ENCODE results near the gene RTRAF. TPM values are rescaled to one million over a fixed set of nuclear protein-coding genes. Genes with fewer than 3 reads are reported as not detected.

Gene RTRAF
- total and polyA plus RNA-seq, 2 of the 8 experiments (the other 6 are each of a cell fraction or from before 2014, with no cell fraction given) = 149 to 359 TPM

- Histone ChIP-seq H3K56ac (replicated peaks; ENCODE audit: insufficient read length, low read depth, low read length) (no peak overlapping the region), H3K4me3 (ENCODE audit: extremely low read depth in 1 of 4, insufficient read depth in 2 of 4, low read depth in 3 of 4, low read length in 4 of 4) (peak overlapping the region in 1 of 4 experiments; percentile 20; a peak in 1 of 8 replicates), H3K23ac (ENCODE audit: insufficient read length) (no peak overlapping the region), H3K79me2 (ENCODE audit: control insufficient read depth in 1 of 2, insufficient read depth in 2 of 2, low read length in 2 of 2) (no peaks in the 10 kb centered on the region), H3K9me3 (ENCODE audit: insufficient read depth in 2 of 2, low read depth in 1 of 2, low read length in 1 of 2) (no peaks in the 10 kb centered on the region), H3K4me2 (ENCODE audit: insufficient read depth in 1 of 2, low read depth in 2 of 2, low read length in 2 of 2) (no peak overlapping the region; a peak in 1 of 4 replicates), H3K4me1 (replicated peaks in 1 of 4; ENCODE audit: control insufficient read depth in 3 of 4, insufficient read depth in 4 of 4, low read length in 3 of 4) (peaks cover 0 to 2% (median 1%) of the 10 kb centered on the region in 4 experiments; a peak in 3 of 7 replicates), H4K8ac (ENCODE audit: extremely low read depth, insufficient read depth, low read length) (no peak overlapping the region), H4K5ac (ENCODE audit: insufficient read length, low read depth, low read length) (no peak overlapping the region), H2BK120ac (replicated peaks; ENCODE audit: low read depth, low read length) (no peak overlapping the region), H2BK12ac (ENCODE audit: low read depth, low read length) (no peak overlapping the region), H3K27me3 (replicated peaks in 1 of 4; ENCODE audit: control insufficient read depth in 3 of 4, extremely low read depth in 1 of 4, insufficient read depth in 3 of 4, low read length in 3 of 4) (no peaks in the 10 kb centered on the region), H2BK15ac (ENCODE audit: low read length) (no peak overlapping the region), H2BK5ac (ENCODE audit: low read depth, low read length) (no peak overlapping the region), H4K91ac (replicated peaks; ENCODE audit: insufficient read length, low read length) (no peak overlapping the region), H3K36me3 (ENCODE audit: control insufficient read depth in 2 of 4, insufficient read depth in 4 of 4, low read length in 3 of 4) (peaks cover 27 to 97% (median 64%) of the 10 kb centered on the region in 4 experiments), H3K9ac (replicated peaks in 1 of 4; ENCODE audit: extremely low read depth in 1 of 4, low read depth in 3 of 4, low read length in 3 of 4) (peak overlapping the region in 1 of 4 experiments; percentile 34; a peak in 1 of 7 replicates), H2BK20ac (ENCODE audit: low read length) (no peak overlapping the region), H2AK5ac (ENCODE audit: low read depth, low read length) (no peak overlapping the region), H3K4ac (replicated peaks; ENCODE audit: insufficient read length, low read depth, low read length) (no peak overlapping the region), H3K14ac (ENCODE audit: insufficient read length) (no peak overlapping the region), H4K20me1 (replicated peaks in 1 of 2; ENCODE audit: control insufficient read depth in 1 of 2, insufficient read depth in 2 of 2, low read length in 2 of 2) (peaks cover 3 to 11% of the 10 kb centered on the region in 2 experiments), H3K23me2 (ENCODE audit: low read depth, low read length) (no peaks in the 10 kb centered on the region), H3K79me1 (ENCODE audit: low read depth, low read length) (peaks cover under 1% of the 10 kb centered on the region), H3K18ac (ENCODE audit: extremely low read depth, low read length) (no peak overlapping the region), H3K27ac (ENCODE audit: low read depth, low read length) (no peak overlapping the region), H2AFZ (ENCODE audit: low read length) (no peak overlapping the region)
- POLR2A ChIA-PET (ENCODE audit: partially characterized antibody) = interaction anchor here (1.0 kb wide), 1 partner anchor 12 kb away, joined by 3 read pairs; no protein-coding TSS in a partner anchor
- CTCF ChIA-PET (ENCODE audit: partially characterized antibody) = interaction anchor here (0.8 to 4.3 kb wide), 6 partner anchors 8 to 128 kb away, joined by 3 to 27 read pairs (median 5); no protein-coding TSS in a partner anchor
- FAIRE-seq (no peak), DNase-seq (ENCODE audit: low read depth in 1 of 2, low spot score in 2 of 2) (no peak)
- WGBS, 2 experiments (ENCODE audit: extremely low coverage in 1 of 2, insufficient coverage in 1 of 2, insufficient read length in 1 of 2, insufficient replicate concordance in 2 of 2, low coverage in 1 of 2, low lambda C conversion rate in 2 of 2, missing lambda C conversion rate in 1 of 2) = 92% methylated on average over 1 of the region's 1 CpG; no CpG with 5 or more reads in 1 of the 2 experiments
These were observed 17.9 kb downstream of the RTRAF start for GRCh38 chr14:52007211-52007610.

Measured in H1 (cell line).